ENCODE measurements around the gene CASP5. TPM values are rescaled to one million over a fixed set of nuclear protein-coding genes. Genes with fewer than 3 reads are reported as not detected.

CASP5 gene
- polyA plus RNA-seq, 1 donor from 2014 or later: not detected

DNA sequence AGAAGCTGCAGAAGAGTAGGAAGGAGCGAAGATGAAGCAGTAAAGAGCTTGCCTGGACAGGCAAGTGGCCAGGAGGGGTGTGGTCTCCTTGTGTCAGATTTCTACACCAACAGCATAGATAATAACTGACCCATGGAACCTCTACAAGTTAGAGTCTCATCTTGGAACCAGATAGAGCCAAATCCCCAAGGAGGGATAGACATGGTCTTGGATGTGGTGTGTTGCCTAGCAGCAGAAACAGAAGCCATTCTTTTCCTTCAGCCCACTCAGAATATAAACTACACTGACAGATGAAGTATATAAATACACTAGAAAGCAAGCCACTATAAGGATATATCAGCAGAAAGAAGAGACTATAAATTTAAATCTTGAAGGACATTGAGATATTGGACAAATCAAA is 26.5 kb upstream of the CASP5 start:
- H3K36me3 ChIP-seq (ENCODE audit: insufficient read depth, low read length): no peaks in the 10 kb centered on the region
- H3K9ac ChIP-seq (ENCODE audit: low read length): no peak overlapping the region
- TF ChIP-seq EZH2 (IDR thresholded peaks at IDR 0.05; ENCODE audit: borderline replicate concordance, insufficient read depth, low read length, poor library complexity, severe bottlenecking) (no peak), POLR2AphosphoS5 (IDR thresholded peaks at IDR 0.05) (no peak), SMC3 (conservative IDR thresholded peaks at IDR 0.05; ENCODE audit: poor library complexity) (no peak), RAD21 (conservative IDR thresholded peaks at IDR 0.05) (no peak), TAF1 (IDR thresholded peaks at IDR 0.05; ENCODE audit: low read depth) (no peak), EP300 (conservative IDR thresholded peaks at IDR 0.05; ENCODE audit: poor library complexity, severe bottlenecking) (no peak), MXI1 (conservative IDR thresholded peaks at IDR 0.05; ENCODE audit: poor library complexity, severe bottlenecking) (no peak), REST (IDR thresholded peaks at IDR 0.05; ENCODE audit: borderline replicate concordance) (no peak)
- TF ChIP-seq, protein P1, sequence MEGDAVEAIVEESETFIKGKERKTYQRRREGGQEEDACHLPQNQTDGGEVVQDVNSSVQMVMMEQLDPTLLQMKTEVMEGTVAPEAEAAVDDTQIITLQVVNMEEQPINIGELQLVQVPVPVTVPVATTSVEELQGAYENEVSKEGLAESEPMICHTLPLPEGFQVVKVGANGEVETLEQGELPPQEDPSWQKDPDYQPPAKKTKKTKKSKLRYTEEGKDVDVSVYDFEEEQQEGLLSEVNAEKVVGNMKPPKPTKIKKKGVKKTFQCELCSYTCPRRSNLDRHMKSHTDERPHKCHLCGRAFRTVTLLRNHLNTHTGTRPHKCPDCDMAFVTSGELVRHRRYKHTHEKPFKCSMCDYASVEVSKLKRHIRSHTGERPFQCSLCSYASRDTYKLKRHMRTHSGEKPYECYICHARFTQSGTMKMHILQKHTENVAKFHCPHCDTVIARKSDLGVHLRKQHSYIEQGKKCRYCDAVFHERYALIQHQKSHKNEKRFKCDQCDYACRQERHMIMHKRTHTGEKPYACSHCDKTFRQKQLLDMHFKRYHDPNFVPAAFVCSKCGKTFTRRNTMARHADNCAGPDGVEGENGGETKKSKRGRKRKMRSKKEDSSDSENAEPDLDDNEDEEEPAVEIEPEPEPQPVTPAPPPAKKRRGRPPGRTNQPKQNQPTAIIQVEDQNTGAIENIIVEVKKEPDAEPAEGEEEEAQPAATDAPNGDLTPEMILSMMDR (IDR thresholded peaks at IDR 0.05; ENCODE audit: poor library complexity, severe bottlenecking): no peak
- no peaks in the 10 kb centered on the region for H3K9me2 ChIP-seq (ENCODE audit: insufficient read depth, low read length)
- H4K20me1 ChIP-seq (ENCODE audit: insufficient read depth): no peaks in the 10 kb centered on the region
- H3F3A ChIP-seq (ENCODE audit: insufficient read depth, low read length, poor library complexity, severe bottlenecking): no peaks in the 10 kb centered on the region
- no peak overlapping the region for H2AFZ ChIP-seq (ENCODE audit: low read depth, low read length)
- H3K27me3 ChIP-seq (ENCODE audit: insufficient read depth, low read depth, low read length): no peaks in the 10 kb centered on the region
- H3K79me2 ChIP-seq (replicated peaks; ENCODE audit: insufficient read depth, low read length): no peaks in the 10 kb centered on the region
- no peaks in the 10 kb centered on the region for H3K9me3 ChIP-seq (ENCODE audit: low read length)
- no peak overlapping the region for H3K4me2 ChIP-seq (ENCODE audit: low read length)
- no peak overlapping the region for H3K4me3 ChIP-seq (ENCODE audit: low read length)
- no peak overlapping the region for H3K27ac ChIP-seq (ENCODE audit: low read length)

- Histone ChIP-seq H3F3A (ENCODE audit: insufficient read depth, low read length, poor library complexity, severe bottlenecking) (no peaks in the 10 kb centered on the region), H3K36me3 (ENCODE audit: insufficient read depth, low read length) (no peaks in the 10 kb centered on the region), H2AFZ (ENCODE audit: low read depth, low read length) (no peak overlapping the region), H3K9me3 (ENCODE audit: low read length) (no peaks in the 10 kb centered on the region), H3K27me3 (ENCODE audit: insufficient read depth, low read depth, low read length) (no peaks in the 10 kb centered on the region), H3K27ac (ENCODE audit: low read length) (no peak overlapping the region), H3K4me2 (ENCODE audit: low read length) (no peak overlapping the region), H3K9me2 (ENCODE audit: insufficient read depth, low read length) (no peaks in the 10 kb centered on the region), H3K79me2 (replicated peaks; ENCODE audit: insufficient read depth, low read length) (no peaks in the 10 kb centered on the region), H3K4me3 (ENCODE audit: low read length) (no peak overlapping the region), H4K20me1 (ENCODE audit: insufficient read depth) (no peaks in the 10 kb centered on the region), H3K9ac (ENCODE audit: low read length) (no peak overlapping the region)
- TF ChIP-seq RAD21 (conservative IDR thresholded peaks at IDR 0.05): no peak
- no peak for TF ChIP-seq EZH2 (IDR thresholded peaks at IDR 0.05; ENCODE audit: borderline replicate concordance, insufficient read depth, low read length, poor library complexity, severe bottlenecking)
- no peak for TF ChIP-seq SMC3 (conservative IDR thresholded peaks at IDR 0.05; ENCODE audit: poor library complexity)
- no peak for TF ChIP-seq REST (IDR thresholded peaks at IDR 0.05; ENCODE audit: borderline replicate concordance)
- no peak for TF ChIP-seq EP300 (conservative IDR thresholded peaks at IDR 0.05; ENCODE audit: poor library complexity, severe bottlenecking)
- no peak for TF ChIP-seq POLR2AphosphoS5 (IDR thresholded peaks at IDR 0.05)
- TF ChIP-seq MXI1 (conservative IDR thresholded peaks at IDR 0.05; ENCODE audit: poor library complexity, severe bottlenecking): no peak
- no peak for TF ChIP-seq TAF1 (IDR thresholded peaks at IDR 0.05; ENCODE audit: low read depth)
- TF ChIP-seq, protein P1 (IDR thresholded peaks at IDR 0.05; ENCODE audit: poor library complexity, severe bottlenecking): no peak
These were observed 24.1 kb upstream of the CASP5 start for GRCh38 chr11:105046898-105047579.
